ENCODE results near the gene PLCB1.

Gene PLCB1

GRCh38 chr20:8757146-8757545, 625.1 kb downstream of the PLCB1 start:
- no peak for DNase-seq

- DNase-seq, result no peak
Observed at GRCh38 chr20:8764344-8764962, 632.4 kb downstream of the PLCB1 start.

GRCh38 chr20:8766868-8767390, 634.9 kb downstream of the PLCB1 start:
- DNase-seq, result no peak

GRCh38 chr20:8774412-8774811, 642.3 kb downstream of the PLCB1 start:
- DNase-seq, result no peak

GRCh38 chr20:8777911-8778310, 645.8 kb downstream of the PLCB1 start:
- no peak for DNase-seq

- no peak for DNase-seq
Observed at GRCh38 chr20:8778387-8778786, 646.3 kb downstream of the PLCB1 start.

GRCh38 chr20:8780915-8781314, 648.8 kb downstream of the PLCB1 start:
- no peak for DNase-seq

GRCh38 chr20:8782804-8783203, 650.7 kb downstream of the PLCB1 start:
- no peak for DNase-seq

- no peak for DNase-seq
Observed at GRCh38 chr20:8783734-8784133, 651.7 kb downstream of the PLCB1 start.

GRCh38 chr20:8786383-8786782, 654.3 kb downstream of the PLCB1 start:
- no peak for DNase-seq

- no peak for DNase-seq
Observed at GRCh38 chr20:8787090-8787489, 655.0 kb downstream of the PLCB1 start.

- no peak for DNase-seq
Observed at GRCh38 chr20:8788275-8788674, 656.2 kb downstream of the PLCB1 start.

- DNase-seq, result no peak
Observed at GRCh38 chr20:8788831-8789230, 656.8 kb downstream of the PLCB1 start.

GRCh38 chr20:8790442-8791074, 658.5 kb downstream of the PLCB1 start:
- no peak for DNase-seq

- DNase-seq, result no peak
Observed at GRCh38 chr20:8795404-8795803, 663.3 kb downstream of the PLCB1 start.

- DNase-seq, result no peak
Observed at GRCh38 chr20:8796088-8796660, 664.1 kb downstream of the PLCB1 start.

GRCh38 chr20:8798505-8798904, 666.4 kb downstream of the PLCB1 start:
- no peak for DNase-seq

- no peak for DNase-seq
Observed at GRCh38 chr20:8800089-8800488, 668.0 kb downstream of the PLCB1 start.

- DNase-seq, result no peak
Observed at GRCh38 chr20:8801686-8802085, 669.6 kb downstream of the PLCB1 start.

GRCh38 chr20:8803065-8803464, 671.0 kb downstream of the PLCB1 start:
- DNase-seq, result no peak

GRCh38 chr20:8803941-8804340, 671.9 kb downstream of the PLCB1 start:
- DNase-seq, result no peak

GRCh38 chr20:8805737-8806442, 673.8 kb downstream of the PLCB1 start:
- no peak for DNase-seq

GRCh38 chr20:8807480-8808201, 675.6 kb downstream of the PLCB1 start:
- DNase-seq, result no peak

Measured in effector CD4-positive, alpha-beta T cell (primary cell).